Measurements from ENCODE around the gene MKNK1. TPM values are rescaled to one million over a fixed set of nuclear protein-coding genes. Genes with fewer than 3 reads are reported as not detected.

The MKNK1 gene
- total and polyA plus RNA-seq, 2 donors (not counting 1 experiment from before 2014, with no cell fraction given) = 51.0 to 73.0 TPM

DNA sequence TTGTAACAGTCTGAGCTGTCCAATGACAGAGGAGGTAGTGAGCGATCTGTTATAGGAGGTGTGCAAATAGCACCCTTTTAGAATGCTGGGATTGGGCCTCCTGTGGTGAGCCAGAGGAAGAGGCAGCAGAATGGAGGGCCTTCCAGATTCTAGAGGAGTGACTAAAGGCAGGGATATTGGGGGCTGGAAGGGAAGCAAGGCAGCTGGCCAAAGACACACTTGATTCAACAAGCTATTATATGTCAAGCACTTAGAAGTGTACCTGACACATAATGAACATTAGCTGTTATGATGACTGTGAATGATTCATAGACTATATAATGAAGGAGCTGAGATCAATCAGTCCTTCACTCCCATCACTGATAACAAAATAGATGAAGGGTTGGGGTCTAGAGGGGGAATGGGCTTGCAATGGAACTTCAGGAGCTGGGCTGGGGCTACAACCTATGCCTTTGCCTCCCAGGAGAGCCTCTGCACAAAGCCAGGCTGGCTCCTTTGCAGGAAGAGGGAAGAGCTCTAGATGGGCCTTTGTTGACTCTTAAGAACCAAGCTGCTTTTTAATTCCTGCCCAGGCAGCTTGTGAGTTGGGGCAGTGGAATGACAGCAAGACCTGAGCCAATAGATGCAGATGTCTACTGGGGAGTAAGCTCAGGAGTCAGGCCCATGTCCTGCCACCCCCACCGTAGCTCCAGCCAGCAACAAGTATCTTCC, 2.3 kb upstream of the MKNK1 start:
- Histone ChIP-seq H3K4me2 (replicated peaks; ENCODE audit: low read depth, low read length, poor library complexity, severe bottlenecking) (no peak overlapping the region), H3K4me3 (ENCODE audit: control extremely low read depth in 1 of 5, extremely low read depth in 1 of 5, insufficient read depth in 1 of 5, low read depth in 2 of 5, low read length in 4 of 5) (no peak overlapping the region), H3K9me3 (ENCODE audit: control extremely low read depth in 1 of 3, control insufficient read depth in 2 of 3, insufficient read depth in 1 of 3, low read length in 2 of 3) (no peaks in the 10 kb centered on the region), H3K27me3 (replicated peaks in 1 of 4; ENCODE audit: control extremely low read depth in 1 of 4, control insufficient read depth in 3 of 4, insufficient read depth in 4 of 4, low read length in 3 of 4) (no peaks in the 10 kb centered on the region), H3K27ac (ENCODE audit: low read length in 2 of 2) (no peak overlapping the region), H3K4me1 (ENCODE audit: control insufficient read depth in 2 of 2, insufficient read depth in 2 of 2, low read length in 2 of 2) (peaks cover 12 to 15% of the 10 kb centered on the region in 2 donors), H2AFZ (ENCODE audit: insufficient read depth, low read depth, low read length, poor library complexity, severe bottlenecking) (no peak overlapping the region), H3K9ac (ENCODE audit: low read length) (no peak overlapping the region), H4K20me1 (ENCODE audit: control insufficient read depth, insufficient read depth, low read length, poor library complexity, severe bottlenecking) (peaks cover 8% of the 10 kb centered on the region), H3K79me2 (ENCODE audit: control insufficient read depth, insufficient read depth, low read length) (peaks cover 17% of the 10 kb centered on the region), H3K36me3 (replicated peaks in 1 of 2; ENCODE audit: control extremely low read depth in 1 of 2, control insufficient read depth in 1 of 2, extremely low read depth in 1 of 2, insufficient read depth in 2 of 2, low read length in 1 of 2) (peaks cover 6 to 25% of the 10 kb centered on the region in 2 experiments)
- H3K27me3 Mint-ChIP-seq = no peaks in the 10 kb centered on the region
- H3K9me3 Mint-ChIP-seq (ENCODE audit: insufficient read depth) = no peaks in the 10 kb centered on the region
- CTCF ChIA-PET = interaction anchor here (3.5 kb wide), 1 partner anchor 10 kb away, joined by 40 read pairs; the partner anchor contains the start of gene MOB3C
- TF ChIP-seq, protein P1, sequence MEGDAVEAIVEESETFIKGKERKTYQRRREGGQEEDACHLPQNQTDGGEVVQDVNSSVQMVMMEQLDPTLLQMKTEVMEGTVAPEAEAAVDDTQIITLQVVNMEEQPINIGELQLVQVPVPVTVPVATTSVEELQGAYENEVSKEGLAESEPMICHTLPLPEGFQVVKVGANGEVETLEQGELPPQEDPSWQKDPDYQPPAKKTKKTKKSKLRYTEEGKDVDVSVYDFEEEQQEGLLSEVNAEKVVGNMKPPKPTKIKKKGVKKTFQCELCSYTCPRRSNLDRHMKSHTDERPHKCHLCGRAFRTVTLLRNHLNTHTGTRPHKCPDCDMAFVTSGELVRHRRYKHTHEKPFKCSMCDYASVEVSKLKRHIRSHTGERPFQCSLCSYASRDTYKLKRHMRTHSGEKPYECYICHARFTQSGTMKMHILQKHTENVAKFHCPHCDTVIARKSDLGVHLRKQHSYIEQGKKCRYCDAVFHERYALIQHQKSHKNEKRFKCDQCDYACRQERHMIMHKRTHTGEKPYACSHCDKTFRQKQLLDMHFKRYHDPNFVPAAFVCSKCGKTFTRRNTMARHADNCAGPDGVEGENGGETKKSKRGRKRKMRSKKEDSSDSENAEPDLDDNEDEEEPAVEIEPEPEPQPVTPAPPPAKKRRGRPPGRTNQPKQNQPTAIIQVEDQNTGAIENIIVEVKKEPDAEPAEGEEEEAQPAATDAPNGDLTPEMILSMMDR (IDR thresholded peaks at IDR 0.05) = no peak
- no peak for TF ChIP-seq EZH2 (IDR thresholded peaks at IDR 0.05; ENCODE audit: borderline replicate concordance, insufficient read depth, low read depth, low read length, poor library complexity, severe bottlenecking)
- ATAC-seq (ENCODE audit: low read depth) (no peak), DNase-seq (no peak)
- H3K4me1 Mint-ChIP-seq = peaks cover 32% of the 10 kb centered on the region
- H3K27ac Mint-ChIP-seq = peak overlapping the region; percentile 52
- H3K4me3 Mint-ChIP-seq = peak overlapping the region; percentile 50
- intact Hi-C loops (cut with micrococcal nuclease) = no loop called here
- POLR2A ChIA-PET = interaction anchor here (1.3 kb wide), 1 partner anchor 10 kb away, joined by 4 read pairs; the partner anchor contains the start of gene MOB3C
- 100% methylated on average over 1 of the region's 2 CpGs for WGBS (ENCODE audit: insufficient coverage)

DNA sequence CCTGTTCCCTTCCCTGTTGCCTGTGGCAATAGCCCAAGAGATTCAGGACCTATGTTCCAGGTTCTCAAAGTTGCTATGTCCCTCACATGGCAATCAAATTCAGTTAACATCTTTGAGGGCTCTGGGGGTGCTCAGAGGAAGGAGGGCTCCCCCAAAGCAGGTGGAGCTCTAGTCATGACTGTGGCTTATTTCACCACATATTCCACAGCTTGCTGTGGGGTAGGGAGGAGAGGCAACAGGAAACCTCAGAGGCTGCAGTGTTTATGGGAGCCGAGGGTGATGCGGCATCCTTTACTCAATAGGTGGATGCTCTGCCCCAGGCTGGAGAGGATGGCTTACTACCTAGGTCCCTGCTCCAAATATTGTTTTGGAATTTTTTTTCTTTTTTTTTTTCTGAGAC, 1.2 kb upstream of the MKNK1 start:
- H3K27ac ChIP-seq (ENCODE audit: low read length in 2 of 2) = no peak overlapping the region
- no peaks in the 10 kb centered on the region for H4K20me1 ChIP-seq (ENCODE audit: control insufficient read depth, insufficient read depth, low read length, poor library complexity, severe bottlenecking)
- Mint-ChIP-seq H3K9me3 (ENCODE audit: insufficient read depth) (no peaks in the 10 kb centered on the region), H3K4me3 (peak overlapping the region; percentile 96), H3K27ac (peak overlapping the region; percentile 6), H3K27me3 (no peaks in the 10 kb centered on the region), H3K4me1 (peaks cover 27% of the 10 kb centered on the region)
- no peaks in the 10 kb centered on the region for H3K27me3 ChIP-seq (replicated peaks in 1 of 4; ENCODE audit: control extremely low read depth in 1 of 4, control insufficient read depth in 3 of 4, insufficient read depth in 4 of 4, low read length in 3 of 4)
- no peak overlapping the region for H2AFZ ChIP-seq (ENCODE audit: insufficient read depth, low read depth, low read length, poor library complexity, severe bottlenecking)
- no peak overlapping the region for H3K4me3 ChIP-seq (ENCODE audit: control extremely low read depth in 1 of 5, extremely low read depth in 1 of 5, insufficient read depth in 1 of 5, low read depth in 2 of 5, low read length in 4 of 5)
- ChIA-PET CTCF (interaction anchor here (1.0 to 3.5 kb wide), 2 partner anchors 9 to 11 kb away, joined by 3 to 40 read pairs; partner anchors contain the start of gene MOB3C), POLR2A (interaction anchor here (2.7 kb wide), 1 partner anchor 11 kb away, joined by 27 read pairs; the partner anchor contains the start of gene MOB3C)
- H3K4me1 ChIP-seq (ENCODE audit: control insufficient read depth in 2 of 2, insufficient read depth in 2 of 2, low read length in 2 of 2) = peaks cover 12 to 15% of the 10 kb centered on the region in 2 donors
- peaks cover 6 to 21% of the 10 kb centered on the region in 2 experiments for H3K36me3 ChIP-seq (replicated peaks in 1 of 2; ENCODE audit: control extremely low read depth in 1 of 2, control insufficient read depth in 1 of 2, extremely low read depth in 1 of 2, insufficient read depth in 2 of 2, low read length in 1 of 2)
- TF ChIP-seq, protein P1 (IDR thresholded peaks at IDR 0.05) = no peak
- TF ChIP-seq EZH2 (IDR thresholded peaks at IDR 0.05; ENCODE audit: borderline replicate concordance, insufficient read depth, low read depth, low read length, poor library complexity, severe bottlenecking) = no peak
- H3K9me3 ChIP-seq (ENCODE audit: control extremely low read depth in 1 of 3, control insufficient read depth in 2 of 3, insufficient read depth in 1 of 3, low read length in 2 of 3) = no peaks in the 10 kb centered on the region
- no peak overlapping the region for H3K4me2 ChIP-seq (replicated peaks; ENCODE audit: low read depth, low read length, poor library complexity, severe bottlenecking)
- intact Hi-C loops (cut with micrococcal nuclease) = no loop called here
- ATAC-seq (ENCODE audit: low read depth) = no peak
- DNase-seq = no peak
- H3K79me2 ChIP-seq (ENCODE audit: control insufficient read depth, insufficient read depth, low read length) = peaks cover 17% of the 10 kb centered on the region
- H3K9ac ChIP-seq (ENCODE audit: low read length) = no peak overlapping the region
- WGBS (ENCODE audit: insufficient coverage) = 46% methylated on average over 2 of the region's 2 CpGs
